ENCODE data around the gene SLC25A17. TPM values are rescaled to one million over a fixed set of nuclear protein-coding genes. Genes with fewer than 3 reads are reported as not detected.
"Not testable (repeated sequence)": the region's sequence is repeated elsewhere in the genome, so short reads cannot be mapped to it uniquely, and the experiment has no call there.

Gene SLC25A17
- polyA plus RNA-seq, 1 experiment = 16.7 TPM

GRCh38 chr22:40720538-40721256 lies 98.4 kb downstream of the SLC25A17 start:
- ChIA-PET POLR2A (interaction anchor here (0.6 kb wide), 1 partner anchor 98 kb away, joined by 3 read pairs; the partner anchor contains the start of gene SLC25A17), CTCF (interaction anchor here (0.5 to 1.6 kb wide), 3 partner anchors 37 to 797 kb away, joined by 3 read pairs; no protein-coding TSS in a partner anchor)
- DNase-seq (ENCODE audit: low read depth) = no peak
- H3K27me3 ChIP-seq (ENCODE audit: control insufficient read depth, insufficient read depth, low read length) = no peaks in the 10 kb centered on the region
- no peak for TF ChIP-seq CTCF (IDR thresholded peaks at IDR 0.05; ENCODE audit: insufficient read depth, low read depth, low read length)
- no peaks in the 10 kb centered on the region for H3K36me3 ChIP-seq (ENCODE audit: control insufficient read depth, insufficient read depth, low read length)
- H3K4me3 ChIP-seq (ENCODE audit: low read depth, low read length) = no peak overlapping the region

GRCh38 chr22:40720156-40720537 lies 99.0 kb downstream of the SLC25A17 start:
- H3K36me3 ChIP-seq (ENCODE audit: control insufficient read depth, insufficient read depth, low read length); DNase-seq (ENCODE audit: low read depth); H3K27me3 ChIP-seq (ENCODE audit: control insufficient read depth, insufficient read depth, low read length); CTCF ChIA-PET; H3K4me3 ChIP-seq (ENCODE audit: low read depth, low read length); POLR2A ChIA-PET: not testable (repeated sequence)

Small RNA genes within 50 kb of the gene (small RNA-seq; reads per million reads assigned to genes)
- gene JTBP1 (ENCODE audit: insufficient read length, low read depth, low replicate concordance) (not detected), gene MIR4766 (ENCODE audit: insufficient read length, low read depth, low replicate concordance) (1.7 reads per million)

Other genes starting within 250 kb of the SLC25A17 start
- gene MRTFA, start 182.6 kb downstream of the SLC25A17 start, polyA plus RNA-seq (2011; rRNA removed) = 6.4 and 8.9 TPM in 2 replicates
- gene MCHR1, start 139.9 kb downstream of the SLC25A17 start, polyA plus RNA-seq (2011; rRNA removed) = 0.64 and 1.1 TPM in 2 replicates
- gene ST13, start 37.3 kb upstream of the SLC25A17 start, polyA plus RNA-seq (2011; rRNA removed) = 90.7 and 145 TPM in 2 replicates
- gene XPNPEP3, start 37.8 kb upstream of the SLC25A17 start, polyA plus RNA-seq (2011; rRNA removed) = 21.9 and 25.8 TPM in 2 replicates
- not detected in 2 replicates for gene DNAJB7, start 42.8 kb upstream of the SLC25A17 start, polyA plus RNA-seq (2011; rRNA removed)
- 87.0 and 98.4 TPM in 2 replicates for gene RBX1, start 132.0 kb upstream of the SLC25A17 start, polyA plus RNA-seq (2011; rRNA removed)